ENCODE measurements around the gene ATXN3.
"Not testable (repeated sequence)": the region's sequence is repeated elsewhere in the genome, so short reads cannot be mapped to it uniquely, and the experiment has no call there.

ATXN3 gene

GRCh38 chr14:92058006-92058917 lies 48.1 kb downstream of the ATXN3 start:
- no peak for DNase-seq

GRCh38 chr14:92049781-92050180 lies 56.6 kb downstream of the ATXN3 start:
- DNase-seq, result no peak

- not testable (repeated sequence) for DNase-seq
Measured at GRCh38 chr14:92049221-92049620, 57.2 kb downstream of the ATXN3 start.

- DNase-seq, result not testable (repeated sequence)
Measured at GRCh38 chr14:92045904-92046303, 60.5 kb downstream of the ATXN3 start.

GRCh38 chr14:92041766-92042165 lies 64.6 kb downstream of the ATXN3 start:
- DNase-seq, result not testable (repeated sequence)

GRCh38 chr14:92041203-92041602 lies 65.2 kb downstream of the ATXN3 start:
- no peak for DNase-seq

- no peak for DNase-seq
Measured at GRCh38 chr14:92040431-92041051, 65.8 kb downstream of the ATXN3 start.

GRCh38 chr14:92039719-92040430 lies 66.5 kb downstream of the ATXN3 start, which contains the start of gene TRIP11:
TSS of gene TRIP11 (minus strand) at chr14:92040059. CDS start at chr14:92039685, 374 bp downstream.
- peak; percentile 53 for DNase-seq

- no peak for DNase-seq
Measured at GRCh38 chr14:92039063-92039718, 67.2 kb downstream of the ATXN3 start.

- no peak for DNase-seq
Measured at GRCh38 chr14:92037989-92038388, 68.4 kb downstream of the ATXN3 start.

GRCh38 chr14:92035890-92036289 lies 70.5 kb downstream of the ATXN3 start:
- DNase-seq, result no peak

- DNase-seq, result no peak
Measured at GRCh38 chr14:92033906-92034687, 72.3 kb downstream of the ATXN3 start.

- DNase-seq, result no peak
Measured at GRCh38 chr14:92033433-92033832, 72.9 kb downstream of the ATXN3 start.

GRCh38 chr14:92026548-92027190 lies 79.7 kb downstream of the ATXN3 start:
- DNase-seq, result no peak

- no peak for DNase-seq
Measured at GRCh38 chr14:92022036-92022435, 84.3 kb downstream of the ATXN3 start.

GRCh38 chr14:92021523-92021922 lies 84.9 kb downstream of the ATXN3 start:
- no peak for DNase-seq

- no peak for DNase-seq
Measured at GRCh38 chr14:92014040-92014439, 92.3 kb downstream of the ATXN3 start.

- DNase-seq, result no peak
Measured at GRCh38 chr14:92012121-92012748, 94.1 kb downstream of the ATXN3 start.

- DNase-seq, result no peak
Measured at GRCh38 chr14:92010644-92011043, 95.7 kb downstream of the ATXN3 start.

- no peak for DNase-seq
Measured at GRCh38 chr14:92009604-92010003, 96.8 kb downstream of the ATXN3 start.

Data from NCI-H2029 (cell line).